ENCODE data around the gene SLC23A2.

DNA sequence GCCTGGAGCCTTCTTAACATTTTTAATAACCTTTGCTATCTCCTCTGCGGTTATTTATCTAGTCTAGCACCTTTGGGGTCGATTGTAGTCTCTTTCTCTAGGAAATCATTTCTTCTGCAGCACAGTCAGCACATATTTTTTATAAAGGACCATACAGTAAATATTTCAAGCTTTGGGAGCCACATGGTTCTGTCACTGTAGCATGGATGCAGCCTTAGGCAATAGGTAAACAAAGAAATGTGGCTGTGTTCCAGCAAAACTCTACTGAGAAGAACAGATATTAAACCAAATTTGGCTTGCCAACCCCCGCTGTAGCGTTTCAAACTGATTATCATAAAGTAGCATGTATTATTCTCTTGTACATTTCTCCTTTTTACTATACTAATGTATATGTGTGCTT is 95.7 kb downstream of the SLC23A2 start:
- TF ChIP-seq, protein P1, sequence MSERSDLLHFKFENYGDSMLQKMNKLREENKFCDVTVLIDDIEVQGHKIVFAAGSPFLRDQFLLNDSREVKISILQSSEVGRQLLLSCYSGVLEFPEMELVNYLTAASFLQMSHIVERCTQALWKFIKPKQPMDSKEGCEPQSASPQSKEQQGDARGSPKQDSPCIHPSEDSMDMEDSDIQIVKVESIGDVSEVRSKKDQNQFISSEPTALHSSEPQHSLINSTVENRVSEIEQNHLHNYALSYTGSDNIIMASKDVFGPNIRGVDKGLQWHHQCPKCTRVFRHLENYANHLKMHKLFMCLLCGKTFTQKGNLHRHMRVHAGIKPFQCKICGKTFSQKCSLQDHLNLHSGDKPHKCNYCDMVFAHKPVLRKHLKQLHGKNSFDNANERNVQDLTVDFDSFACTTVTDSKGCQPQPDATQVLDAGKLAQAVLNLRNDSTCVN (tag by site-specific recombination; optimal IDR thresholded peaks at IDR 0.05): no peak
- no peak for TF ChIP-seq ZNF239 (tag by site-specific recombination; IDR thresholded peaks at IDR 0.05)
- TF ChIP-seq ZNF629 (tag by site-specific recombination; IDR thresholded peaks at IDR 0.05): no peak
- TF ChIP-seq, protein P2, sequence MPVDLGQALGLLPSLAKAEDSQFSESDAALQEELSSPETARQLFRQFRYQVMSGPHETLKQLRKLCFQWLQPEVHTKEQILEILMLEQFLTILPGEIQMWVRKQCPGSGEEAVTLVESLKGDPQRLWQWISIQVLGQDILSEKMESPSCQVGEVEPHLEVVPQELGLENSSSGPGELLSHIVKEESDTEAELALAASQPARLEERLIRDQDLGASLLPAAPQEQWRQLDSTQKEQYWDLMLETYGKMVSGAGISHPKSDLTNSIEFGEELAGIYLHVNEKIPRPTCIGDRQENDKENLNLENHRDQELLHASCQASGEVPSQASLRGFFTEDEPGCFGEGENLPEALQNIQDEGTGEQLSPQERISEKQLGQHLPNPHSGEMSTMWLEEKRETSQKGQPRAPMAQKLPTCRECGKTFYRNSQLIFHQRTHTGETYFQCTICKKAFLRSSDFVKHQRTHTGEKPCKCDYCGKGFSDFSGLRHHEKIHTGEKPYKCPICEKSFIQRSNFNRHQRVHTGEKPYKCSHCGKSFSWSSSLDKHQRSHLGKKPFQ (tag by site-specific recombination; IDR thresholded peaks at IDR 0.05): no peak
- no peak for TF ChIP-seq ZBTB1 (tag by site-specific recombination; IDR thresholded peaks at IDR 0.05)
- no peak for TF ChIP-seq BCL11A (tag by site-specific recombination; IDR thresholded peaks at IDR 0.05; ENCODE audit: low read depth)
- TF ChIP-seq, protein P3, sequence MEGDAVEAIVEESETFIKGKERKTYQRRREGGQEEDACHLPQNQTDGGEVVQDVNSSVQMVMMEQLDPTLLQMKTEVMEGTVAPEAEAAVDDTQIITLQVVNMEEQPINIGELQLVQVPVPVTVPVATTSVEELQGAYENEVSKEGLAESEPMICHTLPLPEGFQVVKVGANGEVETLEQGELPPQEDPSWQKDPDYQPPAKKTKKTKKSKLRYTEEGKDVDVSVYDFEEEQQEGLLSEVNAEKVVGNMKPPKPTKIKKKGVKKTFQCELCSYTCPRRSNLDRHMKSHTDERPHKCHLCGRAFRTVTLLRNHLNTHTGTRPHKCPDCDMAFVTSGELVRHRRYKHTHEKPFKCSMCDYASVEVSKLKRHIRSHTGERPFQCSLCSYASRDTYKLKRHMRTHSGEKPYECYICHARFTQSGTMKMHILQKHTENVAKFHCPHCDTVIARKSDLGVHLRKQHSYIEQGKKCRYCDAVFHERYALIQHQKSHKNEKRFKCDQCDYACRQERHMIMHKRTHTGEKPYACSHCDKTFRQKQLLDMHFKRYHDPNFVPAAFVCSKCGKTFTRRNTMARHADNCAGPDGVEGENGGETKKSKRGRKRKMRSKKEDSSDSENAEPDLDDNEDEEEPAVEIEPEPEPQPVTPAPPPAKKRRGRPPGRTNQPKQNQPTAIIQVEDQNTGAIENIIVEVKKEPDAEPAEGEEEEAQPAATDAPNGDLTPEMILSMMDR (tag by site-specific recombination; IDR thresholded peaks at IDR 0.05): no peak
- no peak for TF ChIP-seq ZNF777 (tag by site-specific recombination; IDR thresholded peaks at IDR 0.05; ENCODE audit: borderline replicate concordance)

Data from HEK293 (cell line).